ENCODE results near the gene PPP1R13B.
A peak's percentile ranks its signal among the peaks of the same experiment; 100 is the strongest.

The PPP1R13B gene

DNA sequence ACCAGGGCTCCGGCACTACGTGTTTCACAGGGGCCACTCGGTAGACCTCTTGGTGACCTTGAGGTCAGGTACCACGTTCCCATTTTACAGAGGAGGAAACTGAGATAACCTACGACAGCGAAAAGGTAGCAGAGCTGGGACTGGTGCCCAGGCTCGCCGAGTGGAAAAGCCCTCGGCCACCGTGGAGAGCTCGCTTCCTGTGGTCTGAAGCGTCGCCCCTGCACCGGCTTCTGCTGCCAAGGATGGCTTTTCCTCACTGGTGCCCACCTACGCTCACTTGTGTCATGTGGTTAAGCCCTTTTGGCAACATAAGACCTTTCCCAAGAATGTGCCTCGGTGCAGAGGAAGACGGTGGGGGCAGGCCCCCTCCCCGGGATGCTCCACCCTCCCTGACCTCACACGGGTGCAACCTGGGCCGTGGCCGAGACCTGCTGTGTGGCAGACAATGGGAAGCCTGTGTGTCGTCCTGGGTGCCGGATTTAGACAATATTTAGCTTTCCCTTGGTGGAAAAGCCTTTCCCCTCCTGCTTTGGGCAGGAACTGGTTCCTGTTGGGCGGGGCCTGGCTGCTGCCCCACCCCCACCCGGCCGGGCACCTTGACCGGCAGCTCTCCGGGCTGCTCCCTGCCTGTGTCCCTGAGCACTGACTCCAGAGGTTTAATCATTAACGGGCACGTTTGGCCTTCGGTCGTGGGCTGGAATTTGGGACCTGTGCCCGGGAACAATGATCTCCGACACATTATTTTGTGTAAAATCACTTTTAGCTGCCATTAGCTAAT, 32.4 kb upstream of the PPP1R13B start:
- no peak for DNase-seq

DNA sequence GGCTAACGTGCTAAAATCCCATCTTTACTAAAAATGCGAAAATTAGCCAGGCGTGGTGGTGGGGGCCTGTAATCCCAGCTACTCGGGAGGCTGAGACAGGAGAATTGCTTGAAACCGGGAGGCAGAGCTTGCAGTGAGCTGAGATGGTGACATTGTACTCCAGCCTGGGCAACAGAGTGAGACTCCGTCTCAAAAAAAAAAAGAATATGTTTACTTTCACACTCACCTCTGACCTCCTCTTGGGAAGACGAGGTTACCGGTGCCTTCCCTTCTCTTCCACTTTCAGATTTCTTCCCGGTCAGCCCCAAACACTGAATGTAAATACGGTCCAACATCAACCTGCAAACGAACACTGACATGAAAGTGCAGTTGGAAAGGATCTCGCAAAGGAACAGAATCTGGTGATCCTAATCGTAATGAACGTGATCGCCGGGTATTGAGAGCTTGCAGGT, 31.8 kb upstream of the PPP1R13B start:
- no peak for DNase-seq

DNA sequence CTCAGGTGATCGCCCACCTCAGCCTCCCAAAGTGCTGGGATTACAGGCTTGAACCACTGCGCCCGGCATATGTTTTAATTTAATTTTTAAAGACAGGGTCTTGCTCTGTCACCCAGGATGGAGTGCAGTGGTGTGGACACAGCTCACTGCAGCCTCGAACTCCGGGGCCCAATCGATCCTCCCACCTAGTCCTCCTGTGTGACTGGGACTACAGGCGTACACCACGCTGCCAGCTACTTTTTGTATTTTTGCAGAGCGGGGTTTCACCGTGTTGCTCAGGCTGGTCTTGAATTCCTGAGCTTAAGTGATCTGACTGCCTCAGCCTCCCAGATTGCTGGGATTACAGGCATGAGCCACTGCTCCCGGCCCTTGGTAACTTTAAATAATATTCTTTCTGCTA, 30.8 kb upstream of the PPP1R13B start:
- no peak for DNase-seq

DNA sequence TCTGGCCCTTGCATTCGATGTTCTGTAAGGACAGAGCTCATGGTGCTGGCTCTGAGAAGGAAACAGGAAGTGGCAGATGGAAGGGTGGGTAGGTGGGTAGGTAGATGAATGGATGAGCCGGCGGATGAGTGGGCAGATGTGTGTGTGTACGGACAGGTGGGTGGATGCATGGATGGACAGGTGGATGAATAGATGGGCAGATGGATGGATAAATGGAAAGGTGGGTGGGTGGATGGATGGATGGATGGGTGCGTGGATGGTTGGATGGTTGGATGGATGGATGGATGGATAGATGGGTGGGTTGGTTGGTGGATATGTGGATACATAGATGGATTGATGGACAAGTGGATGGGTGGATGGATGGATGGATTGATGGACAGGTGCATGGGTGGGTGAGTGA, 27.6 kb upstream of the PPP1R13B start:
- DNase-seq = no peak

DNA sequence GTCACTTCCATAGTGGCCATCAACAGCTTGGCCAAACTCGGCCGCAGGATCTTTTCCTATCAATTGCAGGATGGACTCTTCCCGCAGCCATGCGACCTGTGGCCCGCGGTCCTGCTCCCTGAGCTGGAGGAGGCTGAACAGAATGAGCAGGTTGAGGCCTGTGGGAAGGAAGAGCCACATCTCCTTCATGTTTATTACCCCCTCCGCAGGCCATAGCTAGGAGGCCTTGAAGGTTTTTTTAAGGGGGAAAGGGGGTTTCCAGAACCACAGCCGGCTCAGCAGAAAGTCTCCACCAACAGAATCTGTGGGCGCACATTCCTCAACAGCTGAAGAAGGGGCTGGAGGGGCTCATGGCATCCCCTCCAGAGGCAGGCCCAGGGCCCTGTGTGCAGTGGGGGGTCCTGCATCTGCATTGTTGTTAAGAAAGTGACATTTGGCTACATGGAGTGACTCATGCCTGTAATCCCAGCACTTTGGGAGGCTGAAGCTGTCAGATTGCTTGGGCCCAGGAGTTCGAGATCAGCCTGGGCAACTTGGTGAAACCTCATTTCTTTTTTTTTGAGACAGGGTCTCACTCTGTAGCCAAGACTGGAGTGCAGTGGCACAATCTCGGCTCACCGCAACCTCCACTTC, 25.2 kb upstream of the PPP1R13B start:
- DNase-seq = peak; percentile 23

GRCh38 chr14:103871596-103872480, 24.5 kb upstream of the PPP1R13B start:
- DNase-seq = peak; percentile 80

- DNase-seq = no peak
These were observed 23.7 kb upstream of the PPP1R13B start for GRCh38 chr14:103870891-103871595.

GRCh38 chr14:103870144-103870876, 22.9 kb upstream of the PPP1R13B start:
- no peak for DNase-seq

- DNase-seq = no peak
These were observed 22.2 kb upstream of the PPP1R13B start for GRCh38 chr14:103869406-103870143.

DNA sequence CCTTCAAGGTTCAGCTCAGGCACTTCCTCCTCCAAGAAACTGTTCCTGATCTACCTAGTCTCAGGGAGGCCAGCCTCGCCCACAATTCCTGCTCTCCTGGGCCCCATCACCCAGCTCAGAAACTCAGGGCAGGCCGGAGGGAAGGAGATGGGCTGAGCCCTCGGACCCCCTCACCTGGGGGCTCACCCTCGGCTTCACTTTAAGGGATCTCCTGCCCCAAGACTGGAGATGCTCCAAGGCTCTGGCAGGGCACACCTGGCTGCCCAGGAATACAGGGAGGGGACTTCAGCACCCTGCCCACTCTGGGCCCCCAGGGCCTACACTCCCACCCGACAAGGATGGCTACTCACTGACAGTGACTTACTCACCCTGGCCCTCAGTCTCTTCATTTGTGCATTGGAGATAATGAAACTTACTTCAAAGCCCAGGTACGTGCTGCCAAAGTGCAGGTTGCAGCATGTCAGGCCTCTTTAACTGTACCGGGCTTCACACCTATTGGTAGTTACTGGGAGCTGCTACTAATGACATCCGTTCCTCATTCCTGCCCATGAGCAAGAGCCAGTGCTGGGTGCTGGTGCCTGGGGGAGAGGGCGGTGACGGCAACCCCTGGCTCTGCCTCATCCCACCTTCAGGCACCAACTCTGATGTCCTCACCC, 21.0 kb upstream of the PPP1R13B start:
- no peak for DNase-seq

- no peak for DNase-seq
These were observed 20.2 kb upstream of the PPP1R13B start for GRCh38 chr14:103867523-103867953.

DNA sequence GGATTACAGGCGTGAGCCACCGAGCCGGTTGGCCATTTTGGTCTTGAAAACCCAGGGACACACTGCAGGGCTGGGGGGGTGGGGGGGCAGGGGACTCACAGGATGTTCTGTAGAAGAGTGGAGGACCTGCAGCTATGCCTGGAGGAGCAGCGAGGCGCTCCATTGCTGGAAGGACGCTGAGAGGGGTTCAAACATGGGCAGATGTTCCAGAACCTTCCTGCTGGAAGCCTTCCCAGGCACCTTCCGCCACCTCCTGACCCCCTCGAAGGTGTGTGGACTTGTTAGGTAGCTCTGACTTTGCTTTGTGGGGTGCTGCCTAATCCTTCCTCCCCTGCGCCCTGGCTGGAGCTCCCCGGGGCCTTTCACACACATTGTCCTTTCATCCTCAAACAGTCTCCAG, 19.6 kb upstream of the PPP1R13B start:
- no peak for DNase-seq

DNA sequence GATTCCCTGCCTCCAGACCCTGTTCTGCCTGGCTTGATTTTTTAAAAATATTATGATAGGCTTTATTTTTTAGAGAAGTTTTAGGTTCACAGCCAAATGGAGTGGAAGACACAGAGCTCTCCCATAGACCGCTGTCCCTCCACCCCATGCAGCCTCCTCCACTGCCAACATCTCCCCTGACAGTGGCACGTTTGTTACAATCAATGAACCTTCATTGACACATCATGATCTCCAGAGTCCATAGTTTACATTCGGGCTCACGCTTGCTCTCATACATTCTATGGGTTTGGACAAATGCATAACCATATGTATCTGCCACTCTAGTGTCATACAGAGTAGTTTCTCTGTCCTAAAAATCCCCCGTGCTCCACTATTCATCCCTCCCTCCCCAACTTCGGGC, 15.9 kb upstream of the PPP1R13B start:
- no peak for DNase-seq

DNA sequence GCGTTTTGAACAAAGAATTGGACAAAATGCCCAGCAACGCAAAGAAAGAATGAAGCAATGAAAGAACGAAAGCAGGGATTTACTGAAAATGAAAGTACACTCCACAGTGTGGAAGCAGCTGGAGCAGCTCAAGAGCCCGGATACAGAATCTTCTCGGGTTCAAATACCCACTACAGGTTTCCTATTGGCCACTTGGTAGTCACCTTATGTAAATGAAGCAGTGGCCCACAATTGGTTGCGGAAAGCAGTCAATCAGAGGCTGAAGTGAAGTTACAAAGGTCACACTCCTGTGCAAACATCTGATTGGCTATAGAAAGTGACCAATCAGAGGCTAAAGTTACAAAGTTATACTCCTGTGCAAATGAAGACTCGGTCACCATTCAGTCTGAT, 15.0 kb upstream of the PPP1R13B start:
- DNase-seq = no peak

DNA sequence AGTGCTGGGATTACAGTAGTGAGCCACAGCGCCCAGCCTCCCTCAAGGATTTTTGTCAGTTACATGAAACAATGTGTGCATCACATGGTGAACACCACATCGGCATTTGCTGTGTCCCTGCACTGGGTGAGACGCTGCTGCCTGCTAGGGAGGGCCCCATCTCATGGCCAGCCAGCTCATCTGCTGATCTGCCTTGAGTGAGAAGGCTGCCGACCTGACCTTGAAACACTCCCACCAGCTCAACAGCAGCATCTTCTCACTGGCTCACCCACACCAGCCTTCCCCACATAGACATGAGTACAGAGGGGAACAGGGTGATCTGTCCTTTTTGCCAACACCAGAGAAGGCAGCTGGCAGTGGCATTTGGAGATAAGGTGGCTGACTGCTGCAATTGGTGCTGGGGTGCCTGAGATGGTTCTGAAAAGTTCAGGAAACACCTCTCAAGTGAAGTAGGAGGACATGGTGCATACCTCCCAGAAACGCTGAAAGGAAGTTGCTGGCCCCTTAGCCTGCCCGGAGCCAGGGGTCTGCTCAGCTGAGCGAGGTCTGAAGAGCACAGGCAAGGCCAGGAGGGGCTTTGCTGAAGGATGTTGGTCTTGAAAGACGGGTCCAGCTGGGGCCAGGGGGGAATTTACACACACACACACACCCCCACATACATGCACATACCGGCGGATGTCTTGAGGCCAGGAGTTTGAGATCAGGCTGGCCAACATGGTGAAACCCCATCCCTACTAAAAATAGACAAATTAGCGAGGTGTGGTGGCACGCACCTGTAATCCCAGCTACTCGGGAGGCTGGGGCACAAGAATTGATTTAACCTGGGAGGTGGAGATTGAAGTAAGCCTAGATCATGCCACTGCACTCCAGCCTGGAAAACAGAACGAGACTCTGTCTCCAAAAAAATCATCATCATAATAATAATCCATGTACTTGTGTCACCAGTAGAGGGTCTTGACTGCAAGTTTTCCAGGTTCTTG, 14.3 kb upstream of the PPP1R13B start:
- no peak for DNase-seq

GRCh38 chr14:103859416-103860202, 12.2 kb upstream of the PPP1R13B start:
- DNase-seq = no peak

DNA sequence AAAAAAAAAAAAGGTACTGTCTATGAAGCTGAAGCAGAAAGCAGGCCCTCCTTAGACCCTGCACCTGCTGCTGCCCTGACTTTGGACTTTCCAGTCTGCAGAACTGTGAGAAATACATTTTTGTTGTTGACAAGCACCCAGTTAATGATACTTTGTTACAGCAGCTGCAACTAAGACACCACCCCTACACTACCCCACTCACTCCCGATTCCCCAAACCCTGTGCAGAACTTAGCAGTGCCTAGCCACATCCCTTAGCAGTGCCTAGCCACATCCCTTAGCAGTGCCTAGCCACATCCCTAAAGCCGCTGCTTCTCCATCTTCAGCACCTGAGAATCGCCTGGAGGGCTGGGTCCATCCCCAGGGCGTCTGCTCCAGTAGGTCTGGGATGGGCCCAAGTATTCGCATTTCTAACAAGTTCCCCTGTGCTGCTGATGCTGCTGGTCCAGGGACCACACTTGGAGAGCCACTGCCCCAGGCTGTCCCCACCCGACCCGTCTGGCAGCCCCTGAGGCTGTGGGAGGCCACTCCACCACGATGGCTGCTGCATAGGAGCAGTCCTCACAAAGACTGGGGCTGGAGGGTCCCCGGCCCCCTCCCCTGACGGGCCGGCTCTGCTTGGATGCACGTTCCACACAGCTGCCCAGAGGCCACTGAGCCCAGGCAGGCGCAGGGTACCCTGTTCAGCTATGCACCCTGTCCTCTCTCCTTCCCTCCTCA, 10.8 kb upstream of the PPP1R13B start:
- DNase-seq = no peak

DNA sequence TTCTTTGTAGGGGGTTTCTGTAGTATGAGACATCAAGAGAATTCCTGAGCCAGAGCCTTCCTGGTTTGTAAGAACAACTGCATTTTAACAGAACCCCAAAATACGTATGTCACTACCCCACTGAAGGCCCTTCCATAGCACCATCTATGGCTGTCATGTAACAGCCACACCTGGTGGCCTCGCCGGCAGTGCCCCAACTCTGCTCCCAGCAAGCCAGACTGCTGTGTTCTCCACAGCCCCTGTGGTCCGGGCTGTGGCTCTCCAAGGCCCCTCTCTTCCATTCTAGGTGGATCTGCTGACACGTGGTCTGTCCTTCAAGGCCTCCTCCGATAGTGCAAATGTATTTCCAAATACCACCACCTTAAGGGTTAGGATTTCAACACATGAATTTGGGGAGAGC, 9.9 kb upstream of the PPP1R13B start:
- no peak for DNase-seq
